HG02759 (cell line): ENCODE data around the gene TSSC4.
"Not testable (repeated sequence)": the region's sequence is repeated elsewhere in the genome, so short reads cannot be mapped to it uniquely, and the experiment has no call there.

Experiments
- ATAC-seq: cut with Tn5 transposase; IDR thresholded peaks from one replicate; pipeline ENCODE4 v1.9.1; 2021; ENCODE audit warnings: mild to moderate bottlenecking, moderate library complexity; ENCODE audit not compliant: unreplicated experiment

The TSSC4 gene

DNA sequence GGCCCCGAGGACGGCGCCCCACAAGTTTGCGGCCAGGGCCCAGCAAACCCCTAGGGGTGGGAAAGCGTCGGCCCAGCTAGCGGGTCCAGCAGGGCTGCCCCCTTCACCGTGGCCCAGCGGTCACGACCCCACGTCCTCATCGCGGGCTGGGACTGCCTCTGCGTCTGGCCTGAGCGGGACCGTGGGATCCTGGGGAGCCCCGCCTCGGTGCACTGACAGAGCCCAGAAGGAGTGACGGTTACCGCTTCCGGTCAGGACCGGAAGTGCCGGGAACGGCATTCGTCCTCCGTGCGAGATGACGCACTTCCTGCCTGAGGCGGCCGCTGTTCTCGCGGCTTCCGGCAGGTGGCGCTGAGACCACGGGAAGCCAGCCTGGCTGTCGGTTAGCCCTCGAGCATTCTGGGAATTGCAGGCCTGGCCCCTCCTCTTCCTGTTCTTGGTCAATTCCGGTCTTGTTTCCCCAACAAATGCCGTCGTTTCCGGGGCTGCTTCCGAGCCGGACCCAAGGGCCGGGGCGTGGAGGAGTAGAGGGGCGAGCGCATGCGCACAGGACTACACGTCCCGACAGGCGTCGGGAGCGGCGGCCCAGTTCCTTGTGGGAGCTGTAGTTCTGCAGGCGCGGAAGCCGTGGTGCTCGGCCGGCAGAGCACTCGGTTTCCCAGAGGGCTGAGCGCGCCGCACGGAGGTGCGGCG, at the start of gene TSSC4:
TSSC4 (plus strand) TSS at position 682 of the 693 bp plus-strand sequence. CDS start 1,884 bp downstream, outside the sequence.
- peak; percentile 87 for ATAC-seq

GRCh38 chr11:2351701-2352100, 48.8 kb upstream of the TSSC4 start:
- no peak for ATAC-seq

- no peak for ATAC-seq
Measured at GRCh38 chr11:2352420-2352819, 48.1 kb upstream of the TSSC4 start.

DNA sequence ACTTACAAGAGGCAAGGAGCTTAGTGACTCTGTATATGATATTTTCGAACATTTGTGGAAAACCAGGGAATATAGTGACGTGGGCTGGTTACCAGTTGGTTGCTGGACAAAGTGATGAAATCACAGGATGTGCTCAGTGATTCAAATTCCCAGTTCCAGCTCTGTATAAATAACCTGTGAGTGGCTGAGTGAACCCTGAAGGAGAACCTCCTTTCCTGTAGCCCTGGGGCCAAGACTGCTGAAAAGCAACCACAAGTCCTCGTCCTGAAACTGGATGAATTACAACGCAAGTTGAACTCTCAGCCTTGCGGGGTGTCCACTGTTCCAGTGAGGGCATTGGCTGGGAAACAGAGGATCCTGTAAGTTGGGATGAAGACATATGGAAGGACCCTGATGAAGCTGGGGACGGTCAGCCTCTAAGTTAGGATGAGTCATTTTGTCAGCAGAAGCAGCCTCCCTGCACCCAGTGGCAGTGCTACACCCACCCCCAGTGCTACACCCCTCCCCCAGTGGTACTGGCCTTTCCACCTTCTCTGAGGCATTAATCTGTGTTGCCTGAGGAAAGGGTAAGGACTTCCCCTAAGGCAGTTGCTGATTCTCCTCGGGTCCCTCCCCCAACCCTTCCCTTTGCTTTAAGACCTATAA, 45.4 kb upstream of the TSSC4 start:
- no peak for ATAC-seq

- ATAC-seq, result no peak
Measured at GRCh38 chr11:2357246-2357645, 43.3 kb upstream of the TSSC4 start.

- not testable (repeated sequence) for ATAC-seq
Measured at GRCh38 chr11:2357651-2358050, 42.9 kb upstream of the TSSC4 start.

DNA sequence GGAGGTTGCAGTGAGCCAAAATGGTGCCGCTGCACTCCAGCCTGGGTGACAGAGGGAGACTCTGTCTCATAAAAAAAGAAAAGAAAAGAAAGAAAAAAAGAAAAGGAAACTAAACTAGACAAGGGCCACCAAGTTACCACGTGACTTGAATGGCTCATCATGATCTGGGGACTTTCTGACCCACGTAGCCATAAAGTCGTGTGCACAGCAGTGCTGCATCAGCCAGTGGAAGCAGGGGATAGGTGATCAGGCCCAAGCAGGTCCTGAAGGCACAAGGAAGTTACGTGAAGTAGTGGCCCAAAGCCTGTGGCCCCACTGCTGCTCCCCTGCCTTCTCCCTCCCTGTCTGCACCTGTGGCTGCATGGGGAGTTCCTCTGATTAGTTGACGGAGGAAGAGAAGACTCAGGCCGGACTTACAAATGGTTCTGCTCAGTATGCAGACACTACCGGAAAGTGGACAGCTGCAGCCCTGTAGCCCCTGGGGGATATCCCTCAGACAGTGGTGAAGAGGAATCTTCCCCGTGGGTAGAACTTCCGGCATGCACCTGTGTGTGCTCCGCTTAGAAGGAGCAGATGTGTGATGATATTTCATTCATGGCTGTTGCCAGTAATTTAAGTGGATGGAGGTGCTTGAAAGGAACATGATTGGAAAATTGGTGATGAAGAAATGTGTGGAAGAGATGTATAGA, 41.7 kb upstream of the TSSC4 start:
- no peak for ATAC-seq

DNA sequence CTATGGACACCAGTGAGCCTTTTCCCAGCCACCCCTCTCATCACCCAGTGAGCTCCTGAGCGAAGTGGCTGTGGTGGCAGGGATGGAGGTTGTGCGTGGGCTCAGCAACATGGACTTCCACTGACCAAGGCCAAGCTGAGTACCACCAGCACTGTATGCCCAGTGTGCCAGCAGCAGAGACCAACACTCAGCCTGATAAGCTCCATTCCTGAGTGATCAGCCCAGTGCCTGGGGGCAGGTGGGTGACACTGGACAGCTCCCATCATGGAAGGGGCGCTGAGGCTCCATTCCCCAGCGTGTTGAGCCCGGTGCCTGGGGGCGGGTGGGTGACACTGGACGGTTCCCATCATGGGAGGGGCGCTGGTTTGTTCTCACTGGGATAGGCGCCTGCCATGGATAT, 41.0 kb upstream of the TSSC4 start:
- ATAC-seq, result no peak

GRCh38 chr11:2360081-2360642, 40.4 kb upstream of the TSSC4 start:
- no peak for ATAC-seq

DNA sequence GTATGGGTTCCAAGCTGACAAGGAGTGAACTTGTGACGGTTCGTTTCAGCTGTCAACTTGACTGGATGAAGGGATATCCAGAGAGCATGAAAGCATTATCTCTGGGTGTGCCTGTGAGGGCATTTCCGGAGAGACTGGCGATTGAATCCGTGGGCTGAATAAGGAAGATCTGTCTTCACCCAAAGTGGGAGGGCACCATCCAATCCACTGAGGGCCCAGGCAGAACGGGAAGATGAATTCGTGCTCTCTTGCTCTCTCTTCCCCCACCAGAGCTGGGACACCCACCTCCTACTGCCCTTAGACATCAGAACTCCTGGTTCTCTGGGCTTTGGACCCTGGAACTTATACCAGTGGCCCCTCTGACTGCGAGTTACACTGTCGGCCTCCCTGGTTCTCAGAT, 39.0 kb upstream of the TSSC4 start:
- ATAC-seq, result no peak

DNA sequence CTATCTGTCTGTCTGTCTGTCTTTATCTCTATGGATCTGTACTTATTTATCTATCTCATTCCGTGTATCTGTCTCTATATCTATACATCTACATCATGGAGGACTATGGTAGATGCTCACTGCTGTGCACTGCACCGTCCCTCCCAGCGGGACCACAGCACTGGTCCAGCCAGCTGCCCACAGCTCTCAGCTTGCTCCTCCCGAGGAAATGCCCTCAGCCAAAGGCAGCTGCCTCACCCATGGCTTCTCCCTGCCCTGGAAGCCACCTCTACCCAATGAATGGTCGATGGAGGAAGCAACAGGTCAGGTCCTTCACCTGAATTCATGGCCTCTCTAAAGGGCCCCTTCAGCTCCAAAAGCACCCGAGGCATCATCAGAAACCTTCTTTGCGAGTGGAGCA, 38.1 kb upstream of the TSSC4 start:
- ATAC-seq, result no peak

- ATAC-seq, result no peak
Measured at GRCh38 chr11:2363130-2363529, 37.4 kb upstream of the TSSC4 start.

- no peak for ATAC-seq
Measured at GRCh38 chr11:2363577-2364370, 36.8 kb upstream of the TSSC4 start.

DNA sequence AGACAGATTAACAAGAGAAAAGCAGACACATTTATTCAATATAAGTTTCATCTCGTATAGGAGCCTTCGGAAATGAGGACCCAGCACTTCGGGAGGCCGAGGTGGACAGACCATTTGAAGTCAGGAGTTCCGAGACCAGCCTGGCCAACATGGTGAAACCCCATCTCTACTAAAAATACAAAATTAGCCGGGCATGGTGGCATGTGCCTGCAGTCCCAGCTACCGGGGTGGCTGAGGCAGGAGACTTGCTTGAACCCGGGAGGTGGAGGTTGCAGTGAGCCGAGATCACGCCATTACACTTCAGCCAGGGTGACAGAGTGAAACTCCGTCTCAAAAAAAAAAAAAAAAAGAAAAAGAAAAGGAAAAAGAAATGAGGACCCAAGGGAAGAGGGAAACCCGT, 36.2 kb upstream of the TSSC4 start:
- ATAC-seq, result not testable (repeated sequence)

DNA sequence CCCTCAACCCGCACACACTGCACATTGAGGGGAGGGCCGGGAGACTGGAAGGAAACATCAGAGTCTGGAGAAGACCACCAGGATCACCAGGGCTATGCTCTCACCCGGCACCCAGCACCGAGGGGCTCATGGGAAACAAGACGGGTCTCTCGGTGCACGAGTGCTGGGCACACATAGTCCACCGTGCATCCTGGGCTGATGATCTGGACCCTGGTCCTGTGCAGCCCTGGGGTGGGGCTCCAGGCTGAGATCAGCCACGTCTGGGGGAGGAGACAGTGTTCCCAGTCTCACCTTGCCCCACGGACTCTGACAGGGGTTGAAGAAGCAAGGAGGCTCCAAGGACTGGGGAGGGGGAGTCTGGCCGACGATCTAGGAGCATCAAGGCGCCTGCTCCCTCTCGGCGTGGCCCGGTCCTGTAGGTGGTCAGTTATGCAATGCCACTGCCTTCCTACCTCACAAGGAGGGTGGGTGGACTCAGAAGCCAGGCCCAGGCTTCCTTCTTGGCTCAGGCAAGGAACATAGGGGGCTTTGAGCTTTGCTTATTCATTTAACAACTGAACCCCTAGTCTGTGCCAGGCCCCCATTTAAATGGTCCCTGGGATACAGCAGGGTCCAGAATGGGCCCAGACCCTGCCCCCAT, 34.9 kb upstream of the TSSC4 start:
- ATAC-seq, result no peak

DNA sequence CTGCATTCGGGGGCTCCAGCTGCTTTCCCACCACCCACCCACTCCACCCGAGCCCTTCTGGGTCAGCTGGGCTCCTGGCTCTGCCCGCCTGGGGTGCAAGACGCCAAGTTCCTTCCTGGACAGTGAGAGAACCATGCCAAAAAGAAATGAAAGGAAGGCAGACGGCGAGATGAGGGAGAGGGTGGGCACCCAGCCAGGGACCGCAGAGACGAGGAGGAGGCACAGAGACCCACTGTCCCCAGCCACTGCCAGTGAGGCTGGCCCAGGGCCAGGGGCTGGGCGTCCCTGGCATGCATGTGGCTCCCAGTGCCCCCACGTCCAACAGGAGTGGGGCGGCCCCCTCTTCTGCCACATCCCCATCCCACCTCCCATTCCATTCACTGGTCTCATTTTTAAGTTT, 34.3 kb upstream of the TSSC4 start:
- no peak for ATAC-seq

DNA sequence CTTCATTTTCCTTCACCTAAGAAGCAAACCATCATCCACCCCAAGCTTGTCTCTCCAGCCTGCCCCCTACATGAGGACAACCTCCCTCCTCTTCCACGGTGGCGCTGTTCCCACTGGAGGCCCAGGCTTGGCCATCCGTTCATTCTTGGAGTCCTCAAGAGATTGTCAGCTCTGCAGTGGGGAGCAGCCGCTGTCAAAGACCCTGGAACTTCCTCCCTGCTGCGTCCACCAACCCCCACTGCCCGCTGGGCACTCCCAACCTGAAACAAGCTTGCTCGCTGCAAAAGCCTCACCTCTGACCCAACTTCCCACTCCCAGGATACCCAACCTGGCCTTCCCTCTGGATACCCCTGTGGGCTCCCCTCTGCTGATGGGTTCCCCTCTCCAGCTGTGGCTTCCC, 33.8 kb upstream of the TSSC4 start:
- no peak for ATAC-seq

DNA sequence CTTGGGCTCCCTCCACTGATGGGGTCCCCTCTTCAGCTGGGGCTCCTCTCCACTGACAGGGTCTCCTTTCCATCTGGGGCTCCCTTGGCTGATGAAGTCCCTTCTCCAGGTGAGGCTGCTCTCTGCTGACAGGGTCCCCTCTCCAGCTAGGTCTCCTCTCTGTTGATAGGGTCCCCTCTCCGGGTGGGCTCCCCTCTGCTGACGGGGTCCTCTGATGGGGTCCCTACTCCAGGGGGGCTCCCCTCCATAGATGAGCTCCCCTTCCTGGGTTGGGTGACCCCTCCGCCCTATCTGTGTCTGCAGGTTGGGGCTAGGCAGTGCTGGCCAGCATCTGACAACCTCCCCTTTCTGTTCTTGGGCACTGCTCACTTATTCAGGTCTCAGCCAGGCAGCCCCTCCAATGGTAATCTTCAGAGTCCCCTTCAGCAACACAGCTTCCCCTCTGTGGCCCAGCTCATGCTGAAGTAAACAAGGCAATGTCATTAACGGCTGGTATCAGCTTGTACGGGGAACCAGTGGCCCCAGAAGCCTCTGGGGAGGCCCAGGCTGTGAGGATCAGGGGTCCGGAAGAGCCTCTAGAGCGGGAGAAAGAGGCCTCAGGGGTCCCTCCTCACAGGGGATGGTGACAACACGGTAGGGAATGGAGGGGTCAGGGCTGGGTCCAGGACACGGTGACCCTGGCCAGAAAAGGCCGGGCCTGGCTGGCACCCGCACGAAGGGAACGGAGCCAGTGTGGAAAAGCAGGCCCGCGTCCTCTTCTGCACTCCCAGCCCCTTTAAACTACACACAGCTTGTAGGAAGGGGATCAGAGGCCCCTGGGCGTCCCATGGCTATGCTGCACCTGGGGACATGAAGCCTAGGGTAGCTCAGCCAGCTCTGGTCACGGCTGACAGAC, 33.0 kb upstream of the TSSC4 start:
- ATAC-seq, result no peak

- ATAC-seq, result no peak
Measured at GRCh38 chr11:2368178-2368850, 32.2 kb upstream of the TSSC4 start.
